CD4-positive, alpha-beta T cell treated with Interleukin-15 for 1 hour (primary cell): ENCODE measurements around the gene DGKD.

Source experiments
- DNase-seq: peaks from one replicate; pipeline ENCODE4 v3.0.0-alpha.2; 2020

Gene DGKD

GRCh38 chr2:233339427-233339826 is 14.9 kb upstream of the DGKD start:
- DNase-seq: no peak

DNA sequence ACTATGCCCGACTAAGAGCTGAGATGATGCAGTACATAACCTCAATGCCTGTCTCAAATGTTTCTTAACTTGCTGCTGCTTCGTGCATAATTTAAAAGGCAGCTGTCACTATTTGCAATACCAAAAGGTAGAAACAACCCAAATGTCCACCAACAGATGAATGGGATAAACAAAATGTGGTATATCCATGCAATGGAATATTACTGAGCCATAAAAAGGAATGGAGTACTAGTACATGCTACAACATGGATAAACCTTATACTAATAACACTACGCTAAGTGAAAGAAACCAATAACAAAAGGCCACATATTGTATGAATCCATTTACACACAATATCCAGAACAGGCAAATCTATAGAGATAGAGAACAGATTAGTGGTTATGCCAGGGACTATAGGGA is 13.0 kb upstream of the DGKD start:
- DNase-seq: no peak

DNA sequence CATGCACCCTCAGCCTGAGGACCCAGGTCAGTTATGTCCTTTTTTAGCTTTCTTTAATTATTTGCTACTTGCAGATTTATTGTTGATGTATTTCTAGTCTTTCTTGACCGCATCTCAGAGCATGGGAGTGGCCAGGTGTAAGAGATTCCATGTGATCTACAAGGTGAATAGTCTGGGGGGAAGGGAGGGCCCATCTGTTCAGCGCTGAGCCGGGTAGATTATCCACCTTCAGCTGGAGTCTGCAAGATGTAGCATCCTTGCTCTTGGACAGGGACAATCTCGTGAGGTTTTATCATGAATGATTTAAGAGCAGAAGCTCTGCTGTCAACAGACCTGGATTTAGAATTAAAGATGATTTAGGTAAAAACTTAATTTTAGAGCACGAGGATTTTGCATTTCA is 12.0 kb upstream of the DGKD start:
- no peak for DNase-seq

- no peak for DNase-seq
Measured at GRCh38 chr2:233343171-233343705, 11.1 kb upstream of the DGKD start.

DNA sequence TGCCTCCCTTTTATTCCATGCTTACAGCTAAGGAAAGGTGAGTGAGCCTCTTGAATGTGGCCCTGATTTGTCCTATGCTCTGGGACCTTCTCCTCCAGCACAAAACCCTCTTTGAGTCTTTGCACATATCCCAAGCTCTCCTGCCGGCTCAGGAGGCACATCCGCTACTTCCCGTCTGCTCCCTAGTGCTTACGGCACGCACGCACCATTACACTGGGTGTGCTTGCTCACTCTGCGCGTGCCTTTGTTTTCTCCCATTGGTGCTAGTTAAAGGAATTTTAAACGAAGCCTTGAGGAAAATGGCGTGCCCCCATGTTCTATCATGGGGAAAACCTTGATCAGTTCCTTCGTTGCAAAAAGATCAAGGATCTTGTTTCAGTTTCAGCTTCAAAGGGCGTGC is 7.9 kb upstream of the DGKD start:
- DNase-seq: no peak

DNA sequence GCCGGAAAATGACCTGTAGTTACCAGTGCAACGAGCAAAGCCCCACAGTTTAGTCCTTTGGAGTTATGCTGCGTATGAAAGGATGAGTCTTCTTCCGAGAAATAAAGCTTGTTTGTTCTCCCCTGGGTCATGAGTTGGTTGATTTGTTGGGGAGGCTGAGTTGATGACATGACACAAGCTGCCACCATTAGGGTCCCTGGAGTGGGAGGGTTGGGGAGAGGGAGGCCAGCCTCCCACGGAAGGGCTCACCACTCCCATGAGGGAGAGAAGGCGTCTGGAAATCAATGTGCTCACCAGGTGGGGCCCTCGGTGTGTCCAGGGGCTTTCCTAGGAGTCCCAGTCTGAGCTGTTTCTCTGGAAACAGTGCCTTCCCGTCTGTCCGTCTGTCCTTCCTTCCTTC is 7.4 kb upstream of the DGKD start:
- no peak for DNase-seq

- DNase-seq: peak; percentile 65
Measured at GRCh38 chr2:233349005-233349998, 5.0 kb upstream of the DGKD start.

- peak; percentile 36 for DNase-seq
Measured at GRCh38 chr2:233350708-233351107, 3.6 kb upstream of the DGKD start.

DNA sequence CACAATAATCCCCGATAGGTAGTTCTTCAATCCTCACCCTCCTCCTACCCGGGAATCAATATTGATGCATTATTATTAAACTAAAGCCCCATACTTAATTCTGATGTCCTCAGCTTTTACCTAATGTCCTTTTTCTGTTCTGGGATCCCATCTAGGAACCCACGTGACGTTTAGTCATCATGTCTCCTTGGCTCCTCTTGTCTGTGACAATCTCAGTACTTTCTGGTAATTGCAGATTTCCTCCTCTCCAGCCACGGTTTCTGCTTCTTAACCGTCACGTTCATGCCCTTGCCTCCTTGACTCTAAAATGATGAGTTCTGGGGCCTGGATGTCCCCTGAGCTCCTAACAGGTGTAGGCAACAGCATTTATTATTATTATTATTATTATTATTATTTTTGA is 2.9 kb upstream of the DGKD start:
- DNase-seq: no peak

- DNase-seq: no peak
Measured at GRCh38 chr2:233352141-233352842, 2.0 kb upstream of the DGKD start.

GRCh38 chr2:233353101-233353768 is 1.1 kb upstream of the DGKD start:
- no peak for DNase-seq

GRCh38 chr2:233354500-233354924 is 218 bp downstream of the DGKD start:
- no peak for DNase-seq

DNA sequence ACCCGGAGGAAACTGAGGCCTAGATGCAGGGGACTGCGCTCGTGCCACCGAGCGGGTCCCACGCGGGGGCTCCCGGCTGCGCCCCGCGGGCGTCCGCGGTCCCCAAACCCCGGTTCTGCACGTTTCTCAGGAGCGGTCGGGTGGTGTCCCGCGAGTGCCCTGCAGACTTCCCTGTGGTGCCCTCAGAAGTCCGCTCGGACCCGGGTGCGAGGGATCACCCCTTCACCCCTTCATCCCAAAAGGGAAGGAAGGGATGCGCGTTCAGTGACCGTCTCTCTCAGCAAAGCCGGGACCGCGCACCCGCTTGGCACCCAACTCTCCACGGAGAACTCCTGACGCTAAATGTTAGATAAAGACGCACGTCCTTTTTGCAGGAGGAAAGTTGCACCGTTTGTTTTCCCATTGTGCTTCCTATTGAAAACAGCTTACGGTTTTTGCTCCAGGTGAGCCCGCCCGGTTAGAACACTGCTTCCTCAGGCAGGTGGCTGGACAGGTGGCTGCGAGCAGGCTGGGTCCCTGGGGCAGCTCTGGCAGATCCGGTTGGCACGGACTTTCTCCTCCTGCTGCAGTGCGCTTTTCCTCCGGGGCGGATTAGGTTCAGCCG is 779 bp downstream of the DGKD start:
- no peak for DNase-seq

DNA sequence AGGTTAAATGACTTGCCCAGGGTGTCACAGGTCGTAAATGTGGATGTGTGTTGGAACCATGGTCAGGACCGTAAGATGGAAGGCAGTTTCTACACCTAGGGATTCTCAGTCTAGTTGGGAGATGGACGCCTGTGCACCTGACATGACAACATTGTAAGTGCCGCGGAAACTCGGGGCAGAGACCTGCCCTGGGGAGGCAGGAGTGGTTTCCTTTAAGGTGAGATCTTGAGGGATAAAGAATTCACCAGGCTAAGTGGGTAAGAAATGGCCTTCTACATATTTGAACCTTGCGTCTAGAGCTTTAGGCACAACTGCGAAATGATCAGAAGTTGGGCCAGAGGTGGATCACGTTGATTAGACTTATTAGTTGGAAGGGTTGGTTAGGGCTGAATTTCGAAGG is 1.6 kb downstream of the DGKD start:
- no peak for DNase-seq

DNA sequence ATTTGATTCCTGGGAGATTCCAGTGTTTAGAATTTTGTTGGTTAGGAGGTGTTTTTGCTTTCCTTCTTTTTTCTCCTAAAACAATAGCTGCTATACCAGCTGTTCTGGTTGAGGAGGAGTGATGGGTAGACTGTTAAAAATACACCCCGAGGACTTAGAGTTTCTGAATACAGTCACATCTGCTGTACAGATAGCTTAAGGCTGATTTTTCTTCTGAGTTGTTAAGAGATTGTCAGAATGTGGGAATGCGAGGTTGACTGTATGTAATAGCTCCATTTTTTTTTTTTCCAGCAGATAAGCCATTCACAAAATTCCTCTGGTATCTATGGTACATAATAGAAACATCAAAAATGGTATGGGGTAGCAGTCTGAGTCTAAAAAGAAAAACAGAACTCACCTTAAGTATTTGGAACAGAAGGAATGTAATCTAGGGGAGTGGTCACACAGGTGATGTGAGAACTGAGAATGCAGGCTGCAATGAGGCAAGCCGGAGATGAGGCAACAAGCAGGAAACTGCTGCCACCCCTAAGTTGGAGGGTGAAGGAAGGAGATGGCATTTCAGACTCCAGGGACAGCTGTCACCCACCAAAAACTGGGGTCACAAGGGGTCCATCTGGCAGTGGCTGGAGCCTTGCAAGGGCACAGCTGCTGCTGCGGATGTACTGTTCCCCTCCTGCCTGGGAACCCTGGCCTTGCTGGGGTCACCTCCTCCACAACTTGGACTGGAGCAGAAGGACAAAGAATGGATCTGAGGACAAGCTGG is 2.4 kb downstream of the DGKD start:
- DNase-seq: no peak

DNA sequence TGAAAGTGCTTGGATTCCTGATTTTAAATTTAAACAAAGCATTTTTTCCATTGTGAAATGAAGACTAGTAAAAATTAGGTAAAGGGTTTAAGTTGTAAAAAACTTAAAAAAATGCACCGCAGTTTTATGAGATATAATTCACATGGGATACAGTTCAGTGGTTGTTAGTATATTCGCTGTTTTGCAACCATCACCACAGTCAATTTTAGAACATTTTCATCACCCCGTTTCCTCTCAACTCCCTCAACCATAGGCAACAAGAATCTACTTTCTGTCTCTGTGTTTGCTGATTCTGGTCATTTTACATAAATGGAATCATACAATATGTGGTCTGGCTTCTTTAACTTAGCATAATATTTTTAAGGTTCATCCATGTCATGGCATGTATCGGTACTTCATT is 4.0 kb downstream of the DGKD start:
- DNase-seq: no peak

DNA sequence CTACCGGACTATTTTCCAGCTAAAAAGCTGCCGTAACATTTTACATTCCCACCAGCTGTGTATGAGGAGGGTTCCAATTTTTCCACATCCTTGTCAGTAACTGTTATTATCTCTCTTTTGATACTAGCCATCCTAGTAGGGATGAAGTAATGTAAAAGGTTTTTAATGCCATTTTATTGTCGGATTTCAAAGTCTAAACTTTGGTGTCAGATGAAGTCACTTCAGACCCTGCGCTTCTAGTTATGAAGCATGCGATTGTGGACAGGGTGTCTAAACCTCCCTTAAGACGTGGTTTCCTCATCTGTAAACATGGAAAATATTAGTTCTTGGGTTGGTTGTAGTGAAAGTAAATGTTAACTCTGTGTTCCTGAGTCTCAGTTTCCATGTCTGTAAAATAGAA is 4.7 kb downstream of the DGKD start:
- DNase-seq: no peak

DNA sequence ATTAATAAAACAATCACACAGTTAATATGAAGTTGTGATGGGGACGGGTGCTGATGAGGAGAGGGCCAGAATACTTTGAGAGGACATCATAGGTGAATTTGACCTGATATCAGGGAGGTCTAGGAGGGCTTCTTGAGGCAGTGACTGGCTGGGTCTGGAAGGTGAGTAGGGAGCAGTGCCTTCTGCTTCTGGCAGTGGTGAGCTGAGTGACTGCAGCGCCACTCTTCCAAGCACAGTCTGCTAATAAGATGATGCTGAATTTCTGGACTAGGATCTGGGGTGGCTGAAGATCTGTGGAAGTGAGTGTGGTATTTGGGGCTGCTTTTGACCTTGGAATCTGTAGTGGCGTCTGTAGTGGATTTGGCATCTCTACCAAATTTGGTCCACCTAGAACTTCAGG is 5.5 kb downstream of the DGKD start:
- DNase-seq: no peak

DNA sequence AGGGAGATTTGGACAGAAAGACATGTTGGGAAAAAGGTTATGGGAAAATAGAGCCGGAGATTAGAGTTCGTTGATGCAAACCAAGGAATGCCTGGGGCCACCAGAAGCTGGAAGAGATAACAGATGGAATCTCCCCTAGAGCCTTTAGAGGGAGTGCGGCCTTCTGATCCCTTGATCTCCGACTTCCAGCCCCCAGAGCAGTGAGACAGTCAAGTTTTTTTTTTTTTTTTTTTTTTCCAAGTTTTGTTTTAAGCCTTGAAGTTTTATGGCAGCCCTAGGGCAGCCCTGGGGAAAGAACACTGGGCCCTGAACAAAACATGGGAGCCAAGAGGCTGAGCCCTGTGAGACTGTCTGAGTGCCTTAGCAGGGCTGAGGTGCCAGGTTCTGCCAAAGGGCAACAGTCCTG is 6.5 kb downstream of the DGKD start:
- no peak for DNase-seq

GRCh38 chr2:233361297-233361696 is 7.0 kb downstream of the DGKD start:
- no peak for DNase-seq

DNA sequence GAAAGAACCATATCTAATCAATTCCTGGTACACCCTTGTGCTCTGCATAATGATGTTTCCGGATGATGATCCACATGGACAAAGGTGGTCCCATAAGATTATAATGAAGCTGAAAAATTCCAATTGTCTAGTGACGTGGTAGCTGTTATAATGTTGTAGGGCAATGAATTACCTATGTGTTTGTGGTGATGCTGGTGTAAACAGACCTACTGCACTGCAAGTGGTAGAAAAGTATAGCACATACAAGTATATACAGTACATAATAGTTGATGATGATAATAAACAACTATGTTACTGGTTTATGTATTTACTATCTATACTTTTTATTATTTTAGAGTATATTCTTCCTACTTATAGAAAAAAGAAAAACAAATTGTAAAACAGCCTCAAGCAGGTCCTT is 8.4 kb downstream of the DGKD start:
- no peak for DNase-seq

GRCh38 chr2:233363744-233364235 is 9.5 kb downstream of the DGKD start:
- no peak for DNase-seq
